GM18498 (cell line): Measurements from ENCODE around the gene DCDC2.
"Not testable (repeated sequence)": the region's sequence is repeated elsewhere in the genome, so short reads cannot be mapped to it uniquely, and the experiment has no call there.

Source experiments
- ATAC-seq: cut with Tn5 transposase; IDR thresholded peaks from one replicate; pipeline ENCODE4 v1.9.1; 2021; ENCODE audit warnings: mild to moderate bottlenecking, moderate library complexity; ENCODE audit not compliant: unreplicated experiment

Gene DCDC2

GRCh38 chr6:24329022-24329421 lies 28.8 kb downstream of the DCDC2 start:
- ATAC-seq, result no peak

- no peak for ATAC-seq
Observed at GRCh38 chr6:24327756-24328155, 30.1 kb downstream of the DCDC2 start.

- no peak for ATAC-seq
Observed at GRCh38 chr6:24325978-24326377, 31.9 kb downstream of the DCDC2 start.

- no peak for ATAC-seq
Observed at GRCh38 chr6:24324617-24325016, 33.2 kb downstream of the DCDC2 start.

- ATAC-seq, result no peak
Observed at GRCh38 chr6:24323632-24324337, 34.1 kb downstream of the DCDC2 start.

GRCh38 chr6:24322924-24323323 lies 34.9 kb downstream of the DCDC2 start:
- ATAC-seq, result no peak

GRCh38 chr6:24322446-24322845 lies 35.4 kb downstream of the DCDC2 start:
- ATAC-seq, result not testable (repeated sequence)

GRCh38 chr6:24321538-24322162 lies 36.2 kb downstream of the DCDC2 start:
- no peak for ATAC-seq

- no peak for ATAC-seq
Observed at GRCh38 chr6:24313251-24314141, 44.4 kb downstream of the DCDC2 start.

- not testable (repeated sequence) for ATAC-seq
Observed at GRCh38 chr6:24311775-24312174, 46.1 kb downstream of the DCDC2 start.

GRCh38 chr6:24307881-24308280 lies 50.0 kb downstream of the DCDC2 start:
- ATAC-seq, result no peak

- ATAC-seq, result no peak
Observed at GRCh38 chr6:24306936-24307335, 50.9 kb downstream of the DCDC2 start.

GRCh38 chr6:24306038-24306437 lies 51.8 kb downstream of the DCDC2 start:
- no peak for ATAC-seq

- no peak for ATAC-seq
Observed at GRCh38 chr6:24296944-24297343, 60.9 kb downstream of the DCDC2 start.

- not testable (repeated sequence) for ATAC-seq
Observed at GRCh38 chr6:24293852-24294251, 64.0 kb downstream of the DCDC2 start.

- ATAC-seq, result no peak
Observed at GRCh38 chr6:24287239-24287638, 70.6 kb downstream of the DCDC2 start.

GRCh38 chr6:24284006-24284405 lies 73.9 kb downstream of the DCDC2 start:
- no peak for ATAC-seq

- ATAC-seq, result peak; percentile 88
Observed at GRCh38 chr6:24283043-24283985, 74.5 kb downstream of the DCDC2 start.

GRCh38 chr6:24274441-24275083 lies 83.3 kb downstream of the DCDC2 start:
- peak; percentile 52 for ATAC-seq
